HepG2 (cell line): ENCODE data around the gene CFAP99. TPM values are rescaled to one million over a fixed set of nuclear protein-coding genes. Genes with fewer than 3 reads are reported as not detected.

Experiments
- ARID5B ChIP-seq: IDR thresholded peaks from 2 replicates; pipeline ENCODE4 v1.4.0; 2020; ENCODE audit warnings: mild to moderate bottlenecking, missing genetic modification reagents
- ELF4 ChIP-seq: sonication (generic); formaldehyde crosslinking; IDR thresholded peaks from 2 replicates; pipeline ENCODE4 v1.5.0; 2020; ENCODE audit warnings: missing genetic modification reagents, mild to moderate bottlenecking, moderate library complexity, borderline replicate concordance
- ELK4 ChIP-seq: sonication (generic); formaldehyde crosslinking; IDR thresholded peaks from 2 replicates; pipeline ENCODE4 v1.9.0; 2021; ENCODE audit warnings: missing genetic modification reagents, borderline replicate concordance
- RNF2 ChIP-seq: fragments of 450-650 bp; conservative IDR thresholded peaks from 2 replicates; pipeline ENCODE4 v1.6.1; 2016; ENCODE audit warnings: low read depth
- RXRB ChIP-seq: IDR thresholded peaks from 2 replicates; pipeline ENCODE4 v1.6.1; 2016; ENCODE audit warnings: borderline replicate concordance, missing genetic modification reagents, missing compliant biosample characterization
- ZKSCAN5 ChIP-seq: sonication (generic); formaldehyde crosslinking; IDR thresholded peaks from 2 replicates; pipeline ENCODE4 v1.5.1; 2020; ENCODE audit warnings: mild to moderate bottlenecking, missing genetic modification reagents
- ZNF24 ChIP-seq: fragments of 450-650 bp; IDR thresholded peaks from 2 replicates; pipeline ENCODE4 v1.6.1; 2017; ENCODE audit warnings: antibody characterized with exemption, mild to moderate bottlenecking
- ZNF652 ChIP-seq: IDR thresholded peaks from 2 replicates; pipeline ENCODE4 v1.6.1; 2016; ENCODE audit warnings: low read depth, borderline replicate concordance
- ZSCAN20 ChIP-seq: sonication (generic); formaldehyde crosslinking; IDR thresholded peaks from 2 replicates; pipeline ENCODE4 v1.4.0; 2020; ENCODE audit warnings: missing genetic modification reagents, mild to moderate bottlenecking, borderline replicate concordance
- polyA plus RNA-seq, 8 experiments: library from polyadenylated mRNA; depleted of rRNA in 3 of 8; stranded (reverse) in 7 of 8; unstranded in 1 of 8; fragments of >200 nt; fragmentation: Illumina TruSeq in 4 of 8; extraction: Trizol in 4 of 8; gene quantifications; 2 replicates each; pipeline versions ENCODE4 v1.2.1 to v1.2.3, GENCODE V29; 2011 to 2016; ENCODE audit warnings: low read depth in 4 of 8, missing spikeins in 1 of 8, mixed read lengths in 1 of 8; ENCODE audit not compliant: insufficient read depth in 1 of 8
- total RNA-seq, 5 experiments: library from RNA; depleted of rRNA; stranded (reverse); fragments of >200 nt; fragmentation: Illumina TruSeq; extraction: Trizol; gene quantifications; 2 replicates each; pipeline ENCODE4 v1.2.3, GENCODE V29; 2016; ENCODE audit warnings: low read depth in 1 of 5
- TF ChIP-seq, protein P1 (sequence below): sonication (generic); formaldehyde crosslinking; IDR thresholded peaks from 2 replicates; pipeline ENCODE4 v1.4.0; 2020; ENCODE audit warnings: mild to moderate bottlenecking, low read depth, missing genetic modification reagents
- TF ChIP-seq, protein P2 (sequence below), 2 experiments: fragments of 450-650 bp in 1 of 2; sonication (generic) in 1 of 2; formaldehyde crosslinking in 1 of 2; IDR thresholded peaks; 2 replicates each; pipeline versions ENCODE4 v1.6.1 to v1.8.0; 2016 to 2022; ENCODE audit warnings: antibody characterized with exemption in 1 of 2, mild to moderate bottlenecking in 1 of 2, missing genetic modification reagents in 1 of 2

CFAP99 gene
- total and polyA plus RNA-seq, 2 of the 13 experiments (the other 11 are each of a cell fraction or from before 2014, with no cell fraction given): not detected

GRCh38 chr4:2468456-2469191 lies 49.9 kb downstream of the CFAP99 start, which contains the start of gene RNF4 (continued):
- TF ChIP-seq ARID5B (CRISPR knock-in tag): no peak
- 0 out of 2 replicates have a peak, but pooled peaks have one; percentile 50 for TF ChIP-seq ZKSCAN5 (CRISPR knock-in tag)
- TF ChIP-seq ZNF652: no peak
- no peak for TF ChIP-seq ELK4
- 0 out of 2 replicates have a peak, but pooled peaks have one; percentile 7 for TF ChIP-seq RXRB
- TF ChIP-seq RNF2: peak; percentile 95
- TF ChIP-seq, protein P1, sequence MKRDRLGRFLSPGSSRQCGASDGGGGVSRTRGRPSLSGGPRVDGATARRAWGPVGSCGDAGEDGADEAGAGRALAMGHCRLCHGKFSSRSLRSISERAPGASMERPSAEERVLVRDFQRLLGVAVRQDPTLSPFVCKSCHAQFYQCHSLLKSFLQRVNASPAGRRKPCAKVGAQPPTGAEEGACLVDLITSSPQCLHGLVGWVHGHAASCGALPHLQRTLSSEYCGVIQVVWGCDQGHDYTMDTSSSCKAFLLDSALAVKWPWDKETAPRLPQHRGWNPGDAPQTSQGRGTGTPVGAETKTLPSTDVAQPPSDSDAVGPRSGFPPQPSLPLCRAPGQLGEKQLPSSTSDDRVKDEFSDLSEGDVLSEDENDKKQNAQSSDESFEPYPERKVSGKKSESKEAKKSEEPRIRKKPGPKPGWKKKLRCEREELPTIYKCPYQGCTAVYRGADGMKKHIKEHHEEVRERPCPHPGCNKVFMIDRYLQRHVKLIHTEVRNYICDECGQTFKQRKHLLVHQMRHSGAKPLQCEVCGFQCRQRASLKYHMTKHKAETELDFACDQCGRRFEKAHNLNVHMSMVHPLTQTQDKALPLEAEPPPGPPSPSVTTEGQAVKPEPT (CRISPR knock-in tag): peak; percentile 62; the same call in 1 of the 2 replicates
- peak; percentile 96; the same call in 1 of the 2 replicates for TF ChIP-seq ELF4
- peak; percentile 89; the same call in 1 of the 2 replicates for TF ChIP-seq ZSCAN20 (CRISPR knock-in tag)
- no peak for TF ChIP-seq ZNF24
- TF ChIP-seq, protein P2, sequence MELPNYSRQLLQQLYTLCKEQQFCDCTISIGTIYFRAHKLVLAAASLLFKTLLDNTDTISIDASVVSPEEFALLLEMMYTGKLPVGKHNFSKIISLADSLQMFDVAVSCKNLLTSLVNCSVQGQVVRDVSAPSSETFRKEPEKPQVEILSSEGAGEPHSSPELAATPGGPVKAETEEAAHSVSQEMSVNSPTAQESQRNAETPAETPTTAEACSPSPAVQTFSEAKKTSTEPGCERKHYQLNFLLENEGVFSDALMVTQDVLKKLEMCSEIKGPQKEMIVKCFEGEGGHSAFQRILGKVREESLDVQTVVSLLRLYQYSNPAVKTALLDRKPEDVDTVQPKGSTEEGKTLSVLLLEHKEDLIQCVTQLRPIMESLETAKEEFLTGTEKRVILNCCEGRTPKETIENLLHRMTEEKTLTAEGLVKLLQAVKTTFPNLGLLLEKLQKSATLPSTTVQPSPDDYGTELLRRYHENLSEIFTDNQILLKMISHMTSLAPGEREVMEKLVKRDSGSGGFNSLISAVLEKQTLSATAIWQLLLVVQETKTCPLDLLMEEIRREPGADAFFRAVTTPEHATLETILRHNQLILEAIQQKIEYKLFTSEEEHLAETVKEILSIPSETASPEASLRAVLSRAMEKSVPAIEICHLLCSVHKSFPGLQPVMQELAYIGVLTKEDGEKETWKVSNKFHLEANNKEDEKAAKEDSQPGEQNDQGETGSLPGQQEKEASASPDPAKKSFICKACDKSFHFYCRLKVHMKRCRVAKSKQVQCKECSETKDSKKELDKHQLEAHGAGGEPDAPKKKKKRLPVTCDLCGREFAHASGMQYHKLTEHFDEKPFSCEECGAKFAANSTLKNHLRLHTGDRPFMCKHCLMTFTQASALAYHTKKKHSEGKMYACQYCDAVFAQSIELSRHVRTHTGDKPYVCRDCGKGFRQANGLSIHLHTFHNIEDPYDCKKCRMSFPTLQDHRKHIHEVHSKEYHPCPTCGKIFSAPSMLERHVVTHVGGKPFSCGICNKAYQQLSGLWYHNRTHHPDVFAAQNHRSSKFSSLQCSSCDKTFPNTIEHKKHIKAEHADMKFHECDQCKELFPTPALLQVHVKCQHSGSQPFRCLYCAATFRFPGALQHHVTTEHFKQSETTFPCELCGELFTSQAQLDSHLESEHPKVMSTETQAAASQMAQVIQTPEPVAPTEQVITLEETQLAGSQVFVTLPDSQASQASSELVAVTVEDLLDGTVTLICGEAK (IDR thresholded peaks at IDR 0.05): peak; percentile 41; the same call in 1 of the 2 replicates
- TF ChIP-seq, protein P2 (CRISPR knock-in tag; IDR thresholded peaks at IDR 0.05): peak; percentile 21
